ENCODE results near the gene MT1X.

DNA sequence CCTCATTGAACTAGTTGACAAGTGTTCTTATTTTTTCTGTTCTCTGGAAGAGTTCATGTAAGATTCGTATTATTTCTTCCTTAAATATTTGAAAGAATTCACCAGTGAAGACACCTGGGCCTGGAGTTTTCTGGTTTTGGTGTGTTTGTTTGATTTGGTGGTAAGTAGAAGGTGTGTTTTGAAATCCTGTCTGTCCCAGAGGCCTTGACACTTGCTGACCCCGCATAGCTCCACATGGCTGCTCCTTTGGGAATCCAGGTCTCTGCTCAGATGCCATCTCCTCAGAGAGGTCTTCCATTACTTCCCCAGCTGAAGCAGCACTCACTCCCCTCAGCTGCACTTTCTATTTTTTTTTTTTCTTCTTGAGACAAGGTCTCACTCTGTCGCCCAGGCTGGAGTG is 41.9 kb downstream of the MT1X start:
- TF ChIP-seq, protein P1, sequence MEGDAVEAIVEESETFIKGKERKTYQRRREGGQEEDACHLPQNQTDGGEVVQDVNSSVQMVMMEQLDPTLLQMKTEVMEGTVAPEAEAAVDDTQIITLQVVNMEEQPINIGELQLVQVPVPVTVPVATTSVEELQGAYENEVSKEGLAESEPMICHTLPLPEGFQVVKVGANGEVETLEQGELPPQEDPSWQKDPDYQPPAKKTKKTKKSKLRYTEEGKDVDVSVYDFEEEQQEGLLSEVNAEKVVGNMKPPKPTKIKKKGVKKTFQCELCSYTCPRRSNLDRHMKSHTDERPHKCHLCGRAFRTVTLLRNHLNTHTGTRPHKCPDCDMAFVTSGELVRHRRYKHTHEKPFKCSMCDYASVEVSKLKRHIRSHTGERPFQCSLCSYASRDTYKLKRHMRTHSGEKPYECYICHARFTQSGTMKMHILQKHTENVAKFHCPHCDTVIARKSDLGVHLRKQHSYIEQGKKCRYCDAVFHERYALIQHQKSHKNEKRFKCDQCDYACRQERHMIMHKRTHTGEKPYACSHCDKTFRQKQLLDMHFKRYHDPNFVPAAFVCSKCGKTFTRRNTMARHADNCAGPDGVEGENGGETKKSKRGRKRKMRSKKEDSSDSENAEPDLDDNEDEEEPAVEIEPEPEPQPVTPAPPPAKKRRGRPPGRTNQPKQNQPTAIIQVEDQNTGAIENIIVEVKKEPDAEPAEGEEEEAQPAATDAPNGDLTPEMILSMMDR (optimal IDR thresholded peaks at IDR 0.05 in 1 of 3, IDR thresholded peaks at IDR 0.05 in 1 of 3, conservative IDR thresholded peaks at IDR 0.05 in 1 of 3; ENCODE audit: extremely low read depth in 1 of 3, insufficient read depth in 2 of 3, low read length in 3 of 3) = no peak
- TF ChIP-seq EZH2 (IDR thresholded peaks at IDR 0.05; ENCODE audit: low read length) = no peak
